Gastrocnemius medialis (tissue), 4 donors: ENCODE measurements around the gene MAD2L1BP. TPM values are rescaled to one million over a fixed set of nuclear protein-coding genes. Genes with fewer than 3 reads are reported as not detected.
A peak's percentile ranks its signal among the peaks of the same experiment; 100 is the strongest.

ENCODE experiments used
- ATAC-seq, 2 donors: fragments of 150-250 bp; one replicate each; pipeline ENCODE4 v1.9.1; 2016
- DNase-seq, 2 donors: peaks; one replicate each; pipeline ENCODE4 v3.0.0-alpha.2; 2019
- H3K27ac ChIP-seq, 4 donors: fragments of 200-600 bp; sonication (generic); 1 replicate in 1 of 4; 2 replicates in 3 of 4; pipeline ENCODE4 v1.5.1; 2016 to 2018; ENCODE audit warnings: mild to moderate bottlenecking in 2 of 4, moderate library complexity in 1 of 4
- H3K27me3 ChIP-seq, 3 donors: fragments of 200-600 bp; sonication (generic) in 2 of 3; 1 replicate in 1 of 3; 2 replicates in 2 of 3; pipeline versions ENCODE4 v1.5.1 to v1.6.0; 2016 to 2019; ENCODE audit warnings: mild to moderate bottlenecking in 1 of 3, moderate library complexity in 1 of 3
- H3K36me3 ChIP-seq, 2 donors: fragments of 200-600 bp; sonication (generic) in 1 of 2; one replicate each; pipeline ENCODE4 v1.5.1; 2017 to 2018
- H3K4me1 ChIP-seq, 2 donors: fragments of 200-600 bp; sonication (generic) in 1 of 2; one replicate each; pipeline ENCODE4 v1.5.1; 2016 to 2017; ENCODE audit warnings: mild to moderate bottlenecking in 2 of 2
- H3K4me3 ChIP-seq, 4 donors: fragments of 200-600 bp; sonication (generic) in 3 of 4; 1 replicate in 1 of 4; 2 replicates in 3 of 4; pipeline ENCODE4 v1.5.1; 2016 to 2019; ENCODE audit warnings: mild to moderate bottlenecking in 2 of 4
- H3K9me3 ChIP-seq, 3 donors: fragments of 200-600 bp; sonication (generic) in 2 of 3; 1 replicate in 1 of 3; 2 replicates in 2 of 3; pipeline ENCODE4 v1.5.1; 2016 to 2019
- CTCF ChIP-seq, 5 experiments: fragments of 450-650 bp in 3 of 5; fragments of 200-600 bp in 2 of 5; sonication (generic) in 2 of 5; IDR thresholded peaks in 4 of 5; conservative IDR thresholded peaks in 1 of 5; 1 replicate in 4 of 5; 2 replicates in 1 of 5; pipeline ENCODE4 v1.5.1; 2016 to 2019; ENCODE audit warnings: antibody characterized with exemption in 5 of 5, mild to moderate bottlenecking in 3 of 5, moderate library complexity in 3 of 5
- POLR2A ChIP-seq, 2 donors: fragments of 450-650 bp; IDR thresholded peaks; one replicate each; pipeline ENCODE4 v1.6.1; 2017; ENCODE audit warnings: antibody characterized with exemption in 2 of 2, mild to moderate bottlenecking in 2 of 2, moderate library complexity in 2 of 2
- in situ Hi-C, 4 donors: fragments of 200-750 bp; cut with MboI; loops; one replicate each; pipeline versions ENCODE4 v1.15.0 to v1.8.0; 2017; ENCODE audit warnings: low sequenced_read_pairs in 4 of 4
- intact Hi-C: fragments of 100-400 bp; cut with DNase I; formaldehyde crosslinking; loops from one replicate; pipeline ENCODE4 v1.15.1; 2023; ENCODE audit warnings: low total_unique reads
- total RNA-seq, 4 donors: library from RNA; depleted of rRNA; stranded (reverse); fragments of >200 nt; gene quantifications; one replicate each; pipeline versions ENCODE4 v1.1.0 to v1.2.3, GENCODE V29; 2016

The MAD2L1BP gene
- total RNA-seq, 4 donors from 2014 or later = 25.1 to 55.4 (median 25.2) TPM

- peak overlapping the region; percentile 95 to 97 (median 96) for H3K27ac ChIP-seq
- no peaks in the 10 kb centered on the region for H3K27me3 ChIP-seq
- H3K36me3 ChIP-seq = no peaks in the 10 kb centered on the region
- in situ Hi-C loops (no loop called here), intact Hi-C loops (no loop called here)
- H3K4me3 ChIP-seq = no peak overlapping the region
- H3K4me1 ChIP-seq = peaks cover 87% of the 10 kb centered on the region in 2 donors
- no peaks in the 10 kb centered on the region for H3K9me3 ChIP-seq
- ATAC-seq (no peak), DNase-seq (no peak)
- TF ChIP-seq POLR2A (IDR thresholded peaks at IDR 0.05) = no peak
- no peak for TF ChIP-seq CTCF (IDR thresholded peaks at IDR 0.05 in 4 of 5, conservative IDR thresholded peaks at IDR 0.05 in 1 of 5)
Measured at GRCh38 chr6:43683708-43684455, 48.2 kb downstream of the MAD2L1BP start.

GRCh38 chr6:43687079-43687436 lies 51.4 kb downstream of the MAD2L1BP start:
- in situ Hi-C loops = no loop called here
- no peaks in the 10 kb centered on the region for H3K27me3 ChIP-seq
- no peak for TF ChIP-seq CTCF (IDR thresholded peaks at IDR 0.05 in 4 of 5, conservative IDR thresholded peaks at IDR 0.05 in 1 of 5)
- no peak for TF ChIP-seq POLR2A (IDR thresholded peaks at IDR 0.05)
- intact Hi-C loops = no loop called here
- no peak for DNase-seq
- peaks cover 55% of the 10 kb centered on the region in 2 donors for H3K4me1 ChIP-seq
- no peaks in the 10 kb centered on the region for H3K9me3 ChIP-seq
- peak overlapping the region; percentile 90 to 97 (median 92) for H3K27ac ChIP-seq
- H3K36me3 ChIP-seq = no peaks in the 10 kb centered on the region
- ATAC-seq = no peak
- H3K4me3 ChIP-seq = peak overlapping the region; percentile 86 to 94 (median 91)

- in situ Hi-C loops (no loop called here), intact Hi-C loops (no loop called here)
- no peaks in the 10 kb centered on the region for H3K27me3 ChIP-seq
- DNase-seq (peak; percentile 82 to 83), ATAC-seq (peak; percentile 91 to 96)
- TF ChIP-seq CTCF (IDR thresholded peaks at IDR 0.05 in 4 of 5, conservative IDR thresholded peaks at IDR 0.05 in 1 of 5) (no peak), POLR2A (IDR thresholded peaks at IDR 0.05) (peak; percentile 75 to 79)
- H3K36me3 ChIP-seq = no peaks in the 10 kb centered on the region
- H3K4me3 ChIP-seq = peak within 1 kb of the TSS; percentile 86 to 94 (median 91)
- peaks cover 49% of the 10 kb centered on the region in 2 donors for H3K4me1 ChIP-seq
- peak within 1 kb of the TSS; percentile 90 to 97 (median 92) for H3K27ac ChIP-seq
- no peaks in the 10 kb centered on the region for H3K9me3 ChIP-seq
Measured at GRCh38 chr6:43687437-43688347, 52.1 kb downstream of the MAD2L1BP start, which contains the start of gene MRPS18A. Gene MRPS18A (minus strand): TSS chr6:43687791. CDS start chr6:43687779, 12 bp downstream.

- H3K27me3 ChIP-seq = no peaks in the 10 kb centered on the region
- intact Hi-C loops (no loop called here), in situ Hi-C loops (no loop called here)
- DNase-seq (no peak), ATAC-seq (no peak)
- no peaks in the 10 kb centered on the region for H3K9me3 ChIP-seq
- H3K4me3 ChIP-seq = no peak overlapping the region
- peaks cover 31% of the 10 kb centered on the region in 2 donors for H3K4me1 ChIP-seq
- no peak overlapping the region for H3K27ac ChIP-seq
- TF ChIP-seq POLR2A (IDR thresholded peaks at IDR 0.05) (no peak), CTCF (IDR thresholded peaks at IDR 0.05 in 4 of 5, conservative IDR thresholded peaks at IDR 0.05 in 1 of 5) (no peak)
- H3K36me3 ChIP-seq = no peaks in the 10 kb centered on the region
Measured at GRCh38 chr6:43689421-43689820, 53.8 kb downstream of the MAD2L1BP start.

Other genes starting within 250 kb of the MAD2L1BP start
- gene ABCC10, start 208.3 kb upstream of the MAD2L1BP start, total RNA-seq = 10 to 100 TPM in 1 of 4 donors, 1 to 10 TPM in 3; 5.3 to 11.8 (median 8.6) TPM
- under 1 TPM in 1 of 4 donors, not detected in 3; 0.20 TPM for gene DLK2, start 180.3 kb upstream of the MAD2L1BP start, total RNA-seq
- 10 to 100 TPM; 28.8 to 45.2 (median 37.7) TPM for gene TJAP1, start 158.3 kb upstream of the MAD2L1BP start, total RNA-seq
- not detected for gene LRRC73, start 125.5 kb upstream of the MAD2L1BP start, total RNA-seq
- 10 to 100 TPM; 55.6 to 97.9 (median 73.5) TPM for gene YIPF3, start 118.9 kb upstream of the MAD2L1BP start, total RNA-seq
- gene POLR1C, start 118.8 kb upstream of the MAD2L1BP start, total RNA-seq = 10 to 100 TPM; 13.4 to 25.1 (median 16.7) TPM
- gene XPO5, start 59.8 kb upstream of the MAD2L1BP start, total RNA-seq = 10 to 100 TPM; 11.8 to 21.8 (median 16.6) TPM
- 1 to 10 TPM; 3.8 to 6.9 (median 5.3) TPM for gene POLH, start 59.7 kb upstream of the MAD2L1BP start, total RNA-seq
- 10 to 100 TPM; 25.0 to 39.4 (median 27.1) TPM for gene GTPBP2, start 6.6 kb upstream of the MAD2L1BP start, total RNA-seq
- gene RSPH9, start 9.2 kb downstream of the MAD2L1BP start, total RNA-seq = under 1 TPM in 1 of 4 donors, not detected in 3; 0.09 TPM
- gene MRPS18A, start 52.0 kb downstream of the MAD2L1BP start, total RNA-seq = 100 to 1,000 TPM; 161 to 171 (median 168) TPM
- gene VEGFA, start 134.4 kb downstream of the MAD2L1BP start, total RNA-seq = 100 to 1,000 TPM in 3 of 4 donors, 10 to 100 TPM in 1; 66.4 to 195 (median 149) TPM